ENCODE results near the gene PDCD6IP.
"Not testable (repeated sequence)": the region's sequence is repeated elsewhere in the genome, so short reads cannot be mapped to it uniquely, and the experiment has no call there.

The PDCD6IP gene

GRCh38 chr3:33792167-33792892 lies 6.1 kb upstream of the PDCD6IP start:
- ATAC-seq (no peak), DNase-seq (no peak)

DNA sequence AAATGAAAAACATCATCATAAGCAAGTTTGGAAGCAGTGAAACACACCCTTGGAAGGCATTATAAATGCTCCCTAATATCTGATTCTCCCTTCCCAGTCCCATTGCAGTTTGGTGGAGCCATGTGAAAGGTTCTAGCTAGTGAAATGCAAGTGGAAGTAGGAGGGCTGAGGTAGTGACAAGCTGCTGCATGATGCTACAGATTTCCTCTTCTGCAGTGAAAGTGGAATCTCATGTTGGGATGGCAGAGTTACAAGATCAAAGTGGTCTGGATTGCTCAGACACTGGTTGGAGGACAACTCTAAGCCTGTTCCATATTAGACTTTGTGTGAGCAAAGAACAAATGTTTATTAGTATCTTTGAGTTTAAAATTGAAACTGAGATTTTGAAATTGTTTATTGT lies 3.3 kb upstream of the PDCD6IP start:
- DNase-seq (no peak), ATAC-seq (no peak)

DNA sequence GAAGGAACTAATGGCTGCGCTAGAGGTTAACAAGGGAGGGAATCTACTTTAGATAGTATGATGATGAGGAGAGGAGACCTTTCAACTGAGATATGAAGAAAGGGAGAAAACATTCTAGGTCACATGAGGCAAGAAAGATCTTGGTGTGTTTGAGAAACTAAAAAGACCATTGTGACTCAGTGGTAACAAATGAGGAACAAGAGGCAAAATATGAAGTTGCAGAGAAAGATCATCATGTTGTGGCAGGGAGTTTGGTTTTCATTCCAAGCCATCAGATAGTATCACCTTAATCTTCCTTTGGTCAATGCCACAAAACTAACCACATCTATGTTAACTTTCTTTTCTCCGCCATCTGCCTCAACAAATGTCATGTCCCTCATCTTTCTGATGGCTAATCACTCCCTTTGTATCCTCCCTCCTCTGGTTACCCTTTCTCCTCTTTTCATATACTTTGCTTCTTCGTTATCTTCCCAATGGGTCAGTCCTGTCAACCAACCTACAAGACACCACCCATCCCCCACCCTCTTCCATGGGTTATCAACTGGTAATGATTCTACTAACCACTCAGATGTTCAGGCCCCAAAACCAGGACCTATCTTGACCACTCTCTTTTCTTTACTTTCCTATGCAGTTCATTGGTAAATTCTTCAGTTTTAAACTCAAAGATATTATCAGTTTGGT lies 2.4 kb upstream of the PDCD6IP start:
- ATAC-seq (no peak), DNase-seq (no peak)

DNA sequence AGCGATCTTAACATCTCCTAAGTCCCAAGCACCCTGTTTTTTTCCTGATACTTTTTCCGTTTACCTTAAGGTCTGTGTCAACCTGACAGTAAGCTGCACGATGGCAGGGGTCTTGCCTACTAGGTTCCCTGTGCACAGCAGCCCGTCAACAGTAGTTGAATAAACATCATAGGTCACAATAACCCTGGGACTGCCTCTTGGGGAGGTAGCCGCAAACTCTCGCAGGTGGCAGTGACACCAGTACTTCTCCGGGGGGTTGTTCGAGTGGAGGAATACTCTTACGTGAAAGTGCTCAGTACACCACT lies 365 bp upstream of the PDCD6IP start:
- DNase-seq (no peak), ATAC-seq (peak; percentile 32)

GRCh38 chr3:33799202-33799551 lies 747 bp downstream of the PDCD6IP start:
- DNase-seq (no peak), ATAC-seq (no peak)

DNA sequence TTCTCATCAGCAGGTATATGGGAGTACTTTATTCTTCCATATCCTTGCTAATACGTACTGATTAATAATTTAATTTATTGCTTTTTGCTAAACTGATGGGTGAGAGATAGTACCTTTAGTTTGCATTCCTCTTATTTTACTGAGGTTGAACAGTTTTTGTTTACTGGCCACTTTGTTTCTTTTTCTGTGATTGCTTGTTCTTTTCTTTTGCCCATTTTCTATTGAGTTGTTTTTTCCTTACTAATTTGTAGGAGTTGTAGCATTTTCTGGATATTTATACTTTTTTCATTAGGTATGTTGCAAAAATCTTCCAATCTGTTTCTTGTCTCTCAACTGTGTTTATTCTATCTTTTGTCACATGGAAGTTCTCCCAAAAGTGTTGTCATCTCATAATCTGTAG lies 4.8 kb downstream of the PDCD6IP start:
- no peak for ATAC-seq

GRCh38 chr3:33803894-33804526 lies 5.6 kb downstream of the PDCD6IP start:
- ATAC-seq (no peak), DNase-seq (no peak)

More for the DNA sequence above, 4.8 kb downstream of the PDCD6IP start:
- no peak for DNase-seq

DNA sequence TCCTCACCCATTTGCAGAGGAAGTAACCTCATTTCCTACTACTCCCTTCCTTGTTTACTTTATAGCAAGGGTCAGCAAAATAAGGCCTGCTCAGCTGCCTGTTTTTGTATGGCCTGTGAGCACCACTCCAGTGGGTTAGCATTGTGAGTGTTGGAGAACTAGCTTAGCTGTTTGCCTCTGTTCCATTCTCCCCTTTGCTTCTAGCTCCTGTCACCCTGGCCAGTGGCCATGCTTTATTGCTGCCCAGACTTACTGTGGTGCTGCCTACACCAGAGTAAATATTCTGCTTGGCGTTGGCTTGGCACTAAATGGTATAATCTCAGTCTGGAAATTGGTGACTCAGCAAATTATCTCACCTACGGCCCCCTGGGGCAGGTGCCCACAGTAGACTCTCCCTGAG lies 8.8 kb downstream of the PDCD6IP start:
- ATAC-seq, result no peak
- no peak for DNase-seq

GRCh38 chr3:33808559-33808958 lies 10.1 kb downstream of the PDCD6IP start:
- ATAC-seq, result peak; percentile 43

DNA sequence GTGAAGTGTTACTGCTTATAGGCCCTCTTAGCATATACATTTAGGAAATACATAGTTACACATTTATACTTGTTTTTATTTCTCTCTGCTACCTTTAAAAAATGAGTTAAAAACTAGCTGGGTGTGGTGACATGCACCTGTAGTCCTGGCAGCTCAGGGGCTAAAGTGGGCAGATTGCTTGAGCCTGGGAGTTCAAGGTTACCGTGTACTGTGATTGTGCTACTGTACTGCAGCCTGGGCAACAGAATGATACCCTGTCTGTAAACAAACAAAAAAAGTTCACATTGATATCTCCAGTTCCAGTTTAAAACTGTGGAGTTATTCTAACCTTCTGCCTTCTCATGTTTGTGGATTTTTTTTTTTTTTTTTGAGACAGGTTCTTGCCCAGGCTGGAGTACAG lies 12.1 kb downstream of the PDCD6IP start:
- no peak for ATAC-seq
- no peak for DNase-seq

More at GRCh38 chr3:33808559-33808958, 10.1 kb downstream of the PDCD6IP start:
- DNase-seq, result no peak

DNA sequence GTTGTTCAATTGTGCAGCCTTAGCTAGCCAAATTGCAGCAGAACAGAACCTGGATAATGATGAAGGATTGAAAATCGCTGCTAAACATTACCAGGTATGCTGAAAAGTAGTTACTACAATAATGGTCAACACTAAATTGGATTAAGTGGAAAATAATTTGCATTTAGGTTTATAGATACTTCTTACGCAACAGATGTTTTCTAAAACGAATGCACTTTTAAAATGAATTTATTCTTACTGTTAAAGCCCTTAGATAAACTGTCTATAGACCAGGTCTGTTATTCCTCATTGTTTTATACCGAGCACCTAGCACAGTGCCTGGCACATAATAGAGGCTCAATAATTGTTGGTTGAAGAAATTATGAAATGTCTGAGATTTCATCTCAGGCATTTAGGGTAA lies 23.6 kb downstream of the PDCD6IP start:
- ATAC-seq, result no peak
- DNase-seq, result no peak

GRCh38 chr3:33823821-33824220 lies 25.4 kb downstream of the PDCD6IP start:
- no peak for ATAC-seq
- no peak for DNase-seq

DNA sequence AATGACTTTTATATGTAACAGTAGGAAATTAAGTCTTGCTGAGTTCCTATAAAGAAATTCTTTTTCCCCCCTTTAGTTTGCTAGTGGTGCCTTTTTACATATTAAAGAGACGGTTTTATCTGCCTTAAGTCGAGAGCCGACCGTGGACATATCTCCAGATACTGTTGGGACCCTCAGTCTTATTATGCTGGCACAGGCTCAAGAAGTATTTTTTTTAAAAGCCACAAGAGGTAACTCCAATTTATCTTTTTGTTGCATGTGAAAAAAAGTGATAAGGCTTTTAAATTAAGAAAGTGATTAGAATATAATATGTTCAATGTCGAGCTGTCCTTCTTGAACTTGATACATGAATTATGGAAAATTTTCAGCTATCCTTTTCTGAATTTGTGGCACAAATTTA lies 26.7 kb downstream of the PDCD6IP start:
- ATAC-seq (no peak), DNase-seq (no peak)

- ATAC-seq (no peak), DNase-seq (no peak)
These were observed 27.8 kb downstream of the PDCD6IP start for GRCh38 chr3:33826206-33826605.

DNA sequence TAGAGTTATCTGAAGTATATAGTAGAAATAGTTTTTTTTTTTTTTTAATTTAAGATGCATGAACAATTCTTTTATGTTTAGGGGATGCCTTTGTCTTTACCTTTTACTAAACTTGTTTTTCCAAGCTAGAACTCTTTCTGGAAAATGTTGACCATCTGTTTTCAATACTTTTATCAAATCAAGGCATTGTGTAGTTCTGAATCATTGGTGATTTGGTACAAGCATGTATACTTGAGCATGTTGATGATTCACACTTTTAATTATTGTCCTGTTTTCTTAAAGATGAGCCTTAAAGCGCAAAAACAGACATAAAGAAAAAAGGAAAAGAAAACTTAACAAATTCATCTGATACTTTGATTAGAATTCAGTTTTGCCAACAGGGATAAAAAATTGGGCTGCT lies 28.3 kb downstream of the PDCD6IP start:
- ATAC-seq (no peak), DNase-seq (no peak)

DNA sequence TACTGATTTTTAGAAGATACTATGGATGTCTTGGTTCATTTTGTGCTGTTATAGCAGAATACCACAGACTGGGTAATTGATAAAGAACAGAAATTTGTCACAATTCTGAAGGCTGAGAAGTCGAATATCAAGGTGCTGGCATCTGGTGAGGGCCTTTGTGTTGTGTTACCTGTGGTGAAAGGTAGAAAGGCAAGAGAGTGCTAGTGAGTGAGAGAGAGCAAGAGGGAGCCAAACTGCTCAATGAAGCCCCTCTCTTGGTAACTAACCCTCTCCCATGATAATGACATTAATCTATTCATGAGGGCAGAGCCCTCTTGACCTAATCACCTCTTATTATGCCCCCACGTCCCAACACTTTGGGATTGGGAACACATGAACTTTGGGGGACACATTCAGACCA lies 31.3 kb downstream of the PDCD6IP start:
- DNase-seq, result no peak
- no peak for ATAC-seq

GRCh38 chr3:33831053-33831452 lies 32.6 kb downstream of the PDCD6IP start:
- DNase-seq (no peak), ATAC-seq (no peak)

DNA sequence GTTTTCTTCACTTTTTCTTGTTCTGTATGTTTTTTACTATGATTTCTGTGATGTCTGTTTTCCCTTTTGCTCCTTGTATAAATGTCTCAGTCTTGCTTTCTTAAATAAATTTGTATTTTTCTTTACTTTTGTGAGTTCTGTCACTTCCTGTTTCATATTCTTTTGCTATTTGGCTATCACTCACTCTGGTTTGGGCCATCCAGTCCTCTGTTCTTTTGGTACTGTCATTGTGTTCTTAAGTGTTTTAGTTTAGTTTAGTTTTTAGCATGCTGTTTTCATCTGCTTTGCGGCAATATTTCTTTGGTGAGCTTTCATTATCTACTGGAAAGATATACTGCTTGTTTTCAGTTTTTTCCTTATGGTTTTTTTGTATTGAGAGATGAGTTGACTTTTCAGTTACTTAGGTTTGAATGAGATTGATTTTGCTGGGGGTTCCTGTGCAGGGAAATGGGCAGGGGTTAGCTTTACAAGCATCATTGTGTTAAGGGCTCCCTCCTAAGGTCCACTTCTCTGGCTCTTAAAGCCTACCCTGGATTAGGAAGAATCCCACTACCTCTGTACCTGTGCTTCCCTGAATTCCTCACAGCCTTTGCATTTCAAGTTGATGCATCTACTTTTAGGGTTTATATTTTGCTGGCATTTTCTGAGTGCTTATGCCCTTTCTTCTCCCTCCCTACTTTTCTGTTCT lies 35.1 kb downstream of the PDCD6IP start:
- DNase-seq, result no peak
- ATAC-seq, result no peak

GRCh38 chr3:33834096-33834453 lies 35.6 kb downstream of the PDCD6IP start:
- ATAC-seq (no peak), DNase-seq (no peak)

- ATAC-seq, DNase-seq: not testable (repeated sequence)
These were observed 38.8 kb downstream of the PDCD6IP start for GRCh38 chr3:33837182-33837581.

GRCh38 chr3:33839283-33839682 lies 40.9 kb downstream of the PDCD6IP start:
- DNase-seq (no peak), ATAC-seq (no peak)

GRCh38 chr3:33840179-33840578 lies 41.7 kb downstream of the PDCD6IP start:
- DNase-seq (no peak), ATAC-seq (no peak)

- peak; percentile 9 for DNase-seq
- ATAC-seq, result no peak
These were observed 50.4 kb downstream of the PDCD6IP start for GRCh38 chr3:33848624-33849347.

Data from stimulated activated naive CD8-positive, alpha-beta T cell treated with anti-CD3 and anti-CD28 coated beads, Interleukin-15, Interleukin-2, amounts not matched to agents 100 U/mL and 50 U/mL, for 24 hours (primary cell).